Forelimb muscle (tissue), 1 donor: ENCODE data around the gene ENPP5. TPM values are rescaled to one million over a fixed set of nuclear protein-coding genes. Genes with fewer than 3 reads are reported as not detected.
A peak's percentile ranks its signal among the peaks of the same experiment; 100 is the strongest.

Source experiments
- DNase-seq: peaks from one replicate; pipeline ENCODE4 v3.0.0-alpha.2; 2013; ENCODE audit warnings: low read depth
- polyA plus RNA-seq: library from polyadenylated mRNA; unstranded; fragments of 120-200 nt; gene quantifications from one replicate; pipeline ENCODE4 v1.2.1, GENCODE V29; 2013; ENCODE audit not compliant: insufficient read length

The ENPP5 gene
- 4.2 TPM for polyA plus RNA-seq

DNA sequence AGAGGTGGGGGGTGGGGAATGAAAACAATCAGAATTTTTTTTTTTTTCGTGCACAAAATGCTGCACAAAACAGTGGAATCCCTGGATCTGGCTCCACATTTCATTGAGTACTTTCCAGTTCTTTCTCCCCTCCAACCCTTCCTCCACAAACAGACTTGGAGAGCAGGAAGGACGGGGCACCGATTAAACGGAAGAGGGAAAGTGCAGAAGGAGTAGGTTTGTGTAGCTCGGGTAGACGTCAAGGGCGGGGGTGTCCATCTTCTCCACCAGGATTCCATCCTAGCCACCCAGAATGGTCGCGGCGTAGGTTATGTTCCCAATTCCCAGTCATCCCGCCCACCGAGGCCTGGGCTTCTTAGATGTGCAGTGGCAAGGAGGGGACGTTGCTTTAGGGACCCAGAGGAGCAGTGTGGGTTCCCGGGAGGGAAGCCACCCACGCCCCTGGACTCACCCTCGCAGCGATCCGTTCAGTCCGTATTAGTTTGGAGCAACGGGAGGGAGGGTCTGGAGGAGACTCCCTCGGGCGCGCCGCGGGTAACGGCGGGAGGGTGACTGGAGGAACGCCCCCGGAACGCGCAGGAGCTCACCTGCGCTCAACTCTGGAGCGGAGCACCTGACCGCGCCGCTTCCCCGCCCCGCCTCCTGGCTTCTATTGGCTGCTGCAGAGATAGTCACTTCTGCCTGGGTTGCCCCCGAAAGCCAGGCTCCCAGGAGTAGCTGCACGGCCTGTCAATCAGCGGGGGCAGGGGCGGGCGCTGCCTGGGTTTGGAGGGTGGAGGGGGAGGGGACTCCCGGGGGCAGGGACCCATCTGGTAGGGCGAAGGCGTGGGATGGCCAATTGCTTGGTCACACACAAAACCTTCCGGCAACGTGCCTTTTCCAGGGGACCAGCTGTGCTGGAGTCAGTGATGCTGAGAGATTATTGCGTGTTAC lies at the start of gene ENPP5:
ENPP5 (minus strand) TSS at position 624 of the 933 bp plus-strand sequence. CDS start 2,718 bp downstream, outside the sequence.
- no peak for DNase-seq

- DNase-seq, result no peak
Observed at GRCh38 chr6:46219661-46220060, 48.9 kb upstream of the ENPP5 start.

DNA sequence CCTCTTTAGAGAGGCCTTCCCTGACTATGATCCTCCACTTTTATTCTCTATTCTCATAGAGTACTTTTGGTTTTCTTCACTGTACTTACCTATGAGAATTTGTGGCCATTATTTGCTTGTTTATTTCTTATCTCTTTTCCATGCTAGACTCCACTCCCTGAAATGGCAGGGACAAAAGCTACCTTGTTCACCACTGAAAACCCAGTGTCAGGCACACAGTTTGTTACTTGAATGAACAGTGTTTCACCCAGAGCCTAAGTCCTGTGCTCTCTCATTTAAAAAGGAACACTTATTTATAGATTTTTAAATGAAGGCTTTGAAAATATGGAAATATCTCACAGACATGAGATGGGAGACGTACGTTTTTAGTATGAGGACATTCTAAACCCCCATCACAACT lies 47.7 kb upstream of the ENPP5 start:
- no peak for DNase-seq

DNA sequence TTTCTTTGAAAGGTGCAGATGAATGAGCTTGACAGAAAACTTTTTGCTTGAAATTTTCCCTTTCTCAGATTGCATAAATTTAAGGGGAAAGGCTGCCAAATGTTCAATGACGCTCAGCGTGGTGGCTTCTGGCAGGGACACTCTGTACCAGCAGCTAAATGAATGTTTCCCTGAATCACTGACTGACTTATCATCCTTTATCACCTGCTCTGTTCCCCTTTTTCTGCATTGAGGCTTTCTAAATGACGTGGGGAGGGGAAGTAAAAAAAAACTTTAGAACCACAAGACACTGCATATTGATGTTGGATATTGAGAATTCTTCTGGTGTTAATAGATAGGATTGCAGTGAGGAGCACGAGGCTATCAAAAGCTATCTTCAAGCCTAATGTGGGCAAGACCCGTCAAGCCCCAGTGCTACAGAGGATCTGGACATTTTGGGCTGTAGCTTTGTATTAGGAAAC lies 46.9 kb upstream of the ENPP5 start:
- no peak for DNase-seq

DNA sequence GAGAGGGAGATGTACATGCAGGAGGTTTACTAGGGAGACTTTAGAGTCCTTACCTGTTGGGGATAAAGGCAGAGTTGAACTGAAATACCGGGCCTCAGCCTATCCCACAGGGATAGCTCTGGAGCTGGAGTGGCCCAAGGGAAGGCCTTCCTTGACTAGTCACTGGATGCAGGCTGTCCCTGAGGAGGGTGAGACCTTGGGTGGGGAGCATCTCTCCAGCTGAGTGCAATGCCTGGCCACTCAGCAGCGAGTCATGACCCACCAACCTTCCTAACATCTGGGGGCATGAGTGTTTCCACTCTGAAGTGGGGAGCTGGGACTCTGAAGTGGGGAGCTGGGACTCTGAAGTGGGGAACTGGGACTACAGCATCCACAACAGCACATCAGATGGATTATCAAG lies 46.1 kb upstream of the ENPP5 start:
- no peak for DNase-seq

DNA sequence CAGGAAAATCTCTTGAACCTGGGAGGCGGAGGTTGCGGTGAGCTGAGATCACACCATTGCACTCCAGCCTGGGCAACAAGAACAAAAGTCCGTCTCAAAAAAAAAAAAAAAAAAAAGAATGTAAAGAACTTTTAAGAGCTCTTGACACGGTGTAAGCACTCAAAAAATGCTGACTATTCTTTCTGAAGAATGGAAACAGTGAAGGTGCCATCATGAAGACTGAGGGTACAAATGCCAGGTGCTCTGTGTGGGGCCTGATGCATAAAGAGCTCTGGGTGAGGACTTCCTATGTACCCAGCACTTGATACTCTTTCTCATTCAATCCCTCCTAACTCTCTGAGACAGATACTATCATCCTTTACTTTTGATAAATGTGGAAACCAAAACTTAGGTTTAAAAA lies 45.0 kb upstream of the ENPP5 start:
- DNase-seq, result no peak

DNA sequence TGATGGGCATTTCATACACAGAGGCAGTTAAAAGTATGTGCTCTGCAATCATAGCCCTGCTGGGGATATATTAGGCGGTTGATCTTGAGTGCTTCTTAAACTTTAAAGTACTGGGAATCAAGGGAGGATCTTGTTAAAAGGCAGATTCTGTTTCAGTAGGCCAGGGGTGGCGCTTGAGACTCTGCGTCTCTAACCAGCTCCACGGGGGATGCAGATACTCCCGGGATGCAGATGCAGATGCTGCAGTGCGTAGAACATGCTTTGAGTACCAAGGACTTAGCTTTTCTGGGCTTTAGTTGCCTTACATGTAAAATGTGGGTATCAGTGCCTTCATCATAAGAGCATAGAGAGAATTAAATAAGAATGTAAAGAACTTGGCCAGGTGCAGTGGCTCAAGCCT lies 44.4 kb upstream of the ENPP5 start:
- no peak for DNase-seq

DNA sequence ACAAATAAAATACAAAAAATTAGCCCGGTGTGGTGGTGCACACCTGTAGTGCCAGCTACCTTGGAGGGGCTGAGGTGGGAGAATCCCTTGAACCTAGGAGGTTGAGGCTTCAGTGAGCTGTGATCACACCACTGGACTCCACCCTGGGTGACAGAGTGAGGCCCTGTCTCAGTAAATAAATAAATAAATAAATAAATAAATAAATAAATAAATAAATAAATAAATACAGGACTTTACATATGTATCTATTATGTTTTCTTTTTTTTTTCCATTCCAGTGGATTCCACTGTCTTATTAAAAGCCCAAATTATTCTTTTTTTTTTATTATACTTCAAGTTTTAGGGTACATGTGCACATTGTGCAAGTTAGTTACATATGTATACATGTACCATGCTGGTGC lies 41.1 kb upstream of the ENPP5 start:
- no peak for DNase-seq

DNA sequence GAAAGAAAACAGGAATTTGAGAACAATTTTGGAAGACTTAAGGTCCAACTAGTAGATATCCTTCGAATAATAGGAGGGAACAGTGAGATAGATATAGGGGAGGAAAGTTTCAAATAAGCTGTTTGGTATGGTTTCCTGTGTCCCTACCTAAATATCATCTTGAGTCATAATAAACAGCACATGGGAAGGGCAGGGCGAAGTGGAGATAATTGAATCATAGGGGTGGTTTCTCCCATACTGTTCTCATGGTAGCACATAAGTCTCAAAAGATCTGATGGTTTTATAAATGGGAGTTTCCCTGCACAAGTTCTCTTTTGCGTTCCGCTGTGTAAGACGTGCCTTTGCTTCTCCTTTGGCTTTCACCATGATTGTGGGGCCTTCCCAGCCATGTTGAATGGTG lies 39.5 kb upstream of the ENPP5 start:
- DNase-seq, result no peak

DNA sequence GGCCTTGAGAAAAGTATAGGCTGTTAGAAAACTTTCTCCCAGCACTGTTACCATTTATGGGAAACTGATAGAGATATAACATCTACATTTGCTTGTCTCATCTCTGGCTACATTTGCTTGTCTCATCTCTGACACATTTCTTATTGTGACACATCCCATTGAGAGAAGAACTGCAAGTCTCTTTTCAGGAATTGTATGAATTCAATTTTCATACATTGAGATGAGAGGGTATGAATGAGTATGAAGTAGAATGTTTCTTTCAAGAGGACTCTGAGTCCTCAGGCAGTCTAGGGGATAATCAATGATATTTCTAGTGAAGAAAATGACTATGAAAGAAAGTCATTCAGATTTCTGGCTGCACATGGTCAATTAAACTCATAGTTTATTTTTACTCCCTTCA lies 37.5 kb upstream of the ENPP5 start:
- no peak for DNase-seq

GRCh38 chr6:46207174-46207573 lies 36.4 kb upstream of the ENPP5 start:
- no peak for DNase-seq

DNA sequence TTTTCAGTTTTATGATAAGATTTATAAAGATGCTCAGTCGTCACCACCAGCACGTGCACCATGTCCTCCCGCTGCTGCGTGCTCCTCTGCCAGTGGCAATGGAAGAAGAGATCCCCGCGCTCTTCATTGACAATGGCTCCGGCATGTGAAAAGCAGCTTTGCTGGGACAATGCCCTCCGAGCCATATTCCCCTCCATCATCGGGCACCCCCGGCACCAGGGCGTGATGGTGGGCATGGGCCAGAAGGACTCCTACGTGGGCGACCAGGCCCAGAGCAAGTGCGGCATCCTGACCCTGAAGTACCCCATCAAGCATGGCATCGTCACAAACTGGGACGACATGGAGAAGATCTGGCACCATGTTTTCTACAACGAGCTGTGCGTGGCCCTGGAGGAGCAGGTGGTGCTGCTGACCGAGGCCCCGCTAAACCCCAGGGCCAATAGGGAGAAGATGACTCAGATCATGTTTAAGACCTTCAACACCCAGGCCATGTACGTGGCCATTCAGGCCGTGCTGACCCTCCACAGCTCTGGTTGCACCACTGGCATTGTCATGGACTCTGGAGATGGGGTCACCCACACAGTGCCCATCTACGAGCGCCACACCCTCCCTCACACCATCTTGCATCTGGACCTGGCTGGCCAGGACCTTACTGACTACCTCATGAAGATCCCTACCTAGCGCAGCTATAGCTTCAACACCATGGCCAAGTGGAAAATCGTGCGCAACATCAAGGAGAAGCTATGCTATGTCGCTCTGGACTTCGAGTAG lies 34.3 kb upstream of the ENPP5 start:
- DNase-seq, result no peak

DNA sequence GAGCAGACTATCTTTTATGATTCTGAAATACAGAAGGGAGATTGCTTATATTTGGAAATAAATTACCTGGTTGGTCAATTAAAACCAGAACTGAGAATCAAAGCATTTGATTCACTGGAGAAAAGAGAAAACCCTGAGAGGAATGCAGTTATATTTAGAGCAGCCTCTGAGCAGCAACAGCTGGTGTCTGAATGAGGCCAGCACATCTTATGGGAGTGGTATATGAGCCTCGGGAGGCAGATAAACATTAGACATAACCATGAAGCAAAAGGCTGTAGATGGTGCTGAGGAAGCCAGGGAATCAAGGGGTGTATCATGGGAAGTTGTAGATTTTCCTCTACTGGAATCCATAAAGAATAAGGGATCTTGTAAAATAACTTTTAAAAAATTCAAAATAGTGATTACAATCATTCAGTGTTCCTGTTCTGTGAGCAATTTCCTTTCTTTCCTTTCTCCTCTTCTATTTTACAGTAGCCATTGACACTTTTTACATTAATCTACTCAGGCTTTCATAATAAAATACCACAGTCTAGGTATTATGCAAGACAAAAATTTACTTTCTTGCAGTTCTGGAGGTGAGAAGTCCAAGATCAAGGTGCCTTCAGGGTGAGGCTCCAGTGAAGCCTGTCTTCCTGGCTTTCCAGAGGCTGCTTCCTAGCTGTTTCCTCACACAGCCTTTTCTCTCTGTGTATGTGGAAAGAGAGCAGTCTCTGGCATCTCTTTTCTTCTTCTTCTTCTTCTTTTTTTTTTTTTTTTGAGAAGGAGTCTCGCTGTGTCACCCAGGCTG lies 32.8 kb upstream of the ENPP5 start:
- DNase-seq, result no peak

GRCh38 chr6:46201702-46202101 lies 30.9 kb upstream of the ENPP5 start:
- DNase-seq, result no peak

GRCh38 chr6:46199387-46199786 lies 28.6 kb upstream of the ENPP5 start:
- DNase-seq, result no peak

DNA sequence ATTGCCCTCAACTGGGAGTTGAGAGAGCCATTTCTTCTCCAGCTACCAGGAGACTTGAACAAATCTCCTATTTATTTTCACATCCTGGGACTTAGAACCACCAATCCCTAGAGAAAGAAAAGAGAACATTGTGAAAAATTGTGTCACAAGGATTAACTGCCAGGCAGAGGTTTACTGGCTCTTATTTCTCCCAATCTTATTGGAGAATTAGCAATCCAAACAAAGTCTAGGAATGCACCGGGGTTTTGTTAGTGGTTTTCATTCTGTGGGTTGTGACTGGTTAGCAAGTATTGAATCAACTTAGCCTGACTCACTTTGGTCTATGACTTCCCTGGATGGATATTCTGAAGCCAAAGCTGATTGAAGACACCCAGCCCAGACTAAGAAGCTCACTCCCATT lies 21.2 kb upstream of the ENPP5 start:
- no peak for DNase-seq

DNA sequence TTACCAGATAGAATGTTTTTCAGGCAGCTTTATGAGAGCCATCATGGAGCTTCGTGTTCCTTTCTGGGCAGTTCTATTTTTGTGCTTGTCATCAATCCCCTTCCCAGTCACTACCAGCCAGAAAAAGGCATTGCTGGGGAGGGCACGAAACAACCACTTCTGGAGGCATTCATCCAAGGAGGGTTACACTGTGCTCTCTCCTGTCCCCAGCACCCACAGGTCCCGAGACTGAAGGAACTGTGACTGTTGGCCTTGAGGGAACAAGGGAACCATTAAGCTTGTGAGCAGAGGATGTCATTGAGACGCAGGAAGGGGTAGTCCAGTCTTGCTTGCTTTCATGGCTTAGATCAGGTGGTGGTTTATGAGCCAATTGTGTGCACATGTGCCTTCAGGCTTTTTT lies 20.1 kb upstream of the ENPP5 start:
- DNase-seq, result no peak

DNA sequence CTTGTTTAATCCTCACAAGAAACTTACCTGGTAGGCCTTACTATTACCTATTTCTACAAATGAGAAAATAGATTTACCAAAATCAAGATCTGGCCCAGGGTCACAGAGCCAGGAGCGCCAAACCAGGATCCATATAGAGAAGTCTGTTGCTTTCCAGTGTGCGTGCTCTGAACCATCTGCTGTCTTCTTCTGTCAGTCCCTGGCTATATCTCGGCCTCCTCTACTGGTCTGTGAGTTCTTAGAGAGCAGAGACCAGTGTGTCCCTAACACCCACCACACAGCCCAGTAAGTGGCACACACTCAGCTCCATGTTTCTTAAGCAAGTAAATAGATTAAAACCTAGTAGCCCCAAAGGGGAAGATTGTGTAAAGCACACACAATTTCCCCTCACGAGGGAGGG lies 18.9 kb upstream of the ENPP5 start:
- no peak for DNase-seq

DNA sequence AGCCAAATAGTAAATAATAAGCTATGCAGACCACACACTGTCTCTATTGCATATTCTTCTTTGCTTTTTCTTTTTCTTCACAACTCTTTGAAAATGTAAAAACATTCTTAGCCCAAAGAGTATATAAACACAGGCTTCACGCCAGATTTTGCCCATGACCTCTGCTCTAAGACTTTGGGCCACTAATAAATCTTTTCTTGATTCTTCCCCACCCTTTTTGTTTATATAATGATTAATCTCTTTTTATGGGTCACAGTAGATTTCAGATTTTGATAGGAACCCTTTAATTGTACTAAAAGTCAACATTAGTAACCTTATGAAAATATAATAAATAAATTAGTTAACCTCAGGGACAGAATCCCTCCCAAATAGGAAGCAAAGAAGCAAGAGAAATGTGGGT lies 15.8 kb upstream of the ENPP5 start:
- no peak for DNase-seq

DNA sequence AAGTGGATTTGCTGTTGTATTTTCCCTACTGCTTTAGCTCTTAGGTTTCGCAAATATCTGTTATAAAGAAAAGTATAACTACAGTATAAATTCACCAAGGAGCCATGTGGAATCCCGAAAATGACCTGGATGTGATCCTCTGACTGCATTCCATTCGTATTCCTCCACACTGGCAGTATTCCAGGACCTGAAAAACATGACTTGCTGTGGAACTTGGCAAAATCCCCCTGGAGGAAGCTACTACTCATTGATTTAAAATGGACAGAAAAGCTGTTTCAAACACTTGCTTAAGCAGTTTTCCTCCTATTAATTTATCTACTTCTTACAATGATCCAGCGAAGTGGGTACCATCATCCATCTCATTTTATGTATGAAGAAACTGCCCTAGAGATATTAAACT lies 13.3 kb upstream of the ENPP5 start:
- peak; percentile 14 for DNase-seq

GRCh38 chr6:46175976-46176375 lies 5.2 kb upstream of the ENPP5 start:
- no peak for DNase-seq

- no peak for DNase-seq
Observed at GRCh38 chr6:46175446-46175845, 4.7 kb upstream of the ENPP5 start.
